IPS DF 6.9 (cell line): ENCODE measurements around the gene KNG1.

Experiments
- DNase-seq: peaks from one replicate; pipeline ENCODE4 v3.0.0-alpha.2; 2013; ENCODE audit warnings: low read depth, low spot score
- H3K27ac ChIP-seq: one replicate; pipeline ENCODE4 v1.5.1; 2013; ENCODE audit warnings: low read length, control low read depth
- H3K27me3 ChIP-seq: 2 replicates; pipeline ENCODE4 v1.6.1; 2013; ENCODE audit warnings: mild to moderate bottlenecking, low read length; ENCODE audit not compliant: control insufficient read depth, insufficient read depth
- H3K36me3 ChIP-seq: 2 replicates; pipeline ENCODE4 v1.6.1; 2013; ENCODE audit warnings: low read length; ENCODE audit not compliant: control insufficient read depth, insufficient read depth
- H3K4me1 ChIP-seq: 2 replicates; pipeline ENCODE4 v1.6.1; 2013; ENCODE audit warnings: low read length; ENCODE audit not compliant: control insufficient read depth, insufficient read depth
- H3K4me3 ChIP-seq: 2 replicates; pipeline ENCODE4 v1.5.1; 2013; ENCODE audit warnings: mild to moderate bottlenecking, low read length
- H3K9me3 ChIP-seq: 2 replicates; pipeline ENCODE4 v1.6.1; 2013; ENCODE audit warnings: low read length, inconsistent platforms; ENCODE audit not compliant: control insufficient read depth, insufficient read depth
- WGBS: extraction: QIAGEN DNeasy Blood & Tissue Kit; methylation state at CpG from one replicate; pipeline ENCODE4 v1.1.7; 2013; ENCODE audit warnings: mixed read lengths, missing lambda C conversion rate; ENCODE audit not compliant: insufficient read length, insufficient coverage; 5-methylcytosine and 5-hydroxymethylcytosine counted together

KNG1 gene

DNA sequence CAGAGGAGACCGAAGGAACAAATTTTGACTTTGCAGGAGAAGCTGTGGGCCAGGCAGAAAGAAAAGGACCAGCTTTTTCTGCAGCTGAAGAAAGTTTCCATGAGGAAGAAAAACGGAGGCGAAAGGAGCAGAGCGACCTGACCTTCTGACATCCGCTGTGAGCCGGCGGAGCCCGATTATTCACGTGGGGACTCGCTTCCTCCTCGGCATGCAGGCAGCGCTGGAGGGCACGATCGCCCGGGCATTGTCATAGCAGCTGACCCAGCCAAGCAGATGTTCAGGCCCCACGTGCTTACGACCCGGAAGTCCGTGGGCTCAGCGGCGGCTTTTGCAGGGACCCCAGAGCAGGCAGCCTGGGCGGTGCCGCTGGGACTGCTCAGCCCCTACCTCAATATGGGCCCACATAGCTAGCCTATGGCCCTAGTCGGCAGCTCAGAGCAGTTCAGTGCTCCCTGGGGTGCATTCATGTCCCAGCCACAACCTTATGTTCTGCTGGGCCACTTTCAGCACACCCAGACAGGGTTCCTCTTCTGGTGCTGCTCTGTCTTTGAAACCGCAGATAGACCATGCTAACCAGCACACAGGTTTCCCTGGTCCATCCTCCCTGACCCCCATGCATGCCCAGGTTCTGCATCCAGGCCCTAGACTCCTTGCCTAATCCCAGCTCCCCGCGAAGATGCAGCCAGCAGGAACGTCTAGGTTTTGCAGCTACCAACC lies 55.7 kb downstream of the KNG1 start:
- H3K4me3 ChIP-seq, result no peak overlapping the region
- no peaks in the 10 kb centered on the region for H3K36me3 ChIP-seq
- no peak overlapping the region for H3K27ac ChIP-seq
- H3K4me1 ChIP-seq, result peaks cover 5% of the 10 kb centered on the region
- H3K9me3 ChIP-seq, result no peaks in the 10 kb centered on the region
- no CpG with 5 or more reads among the region's 28 CpGs for WGBS
- H3K27me3 ChIP-seq, result no peaks in the 10 kb centered on the region
- DNase-seq, result no peak

DNA sequence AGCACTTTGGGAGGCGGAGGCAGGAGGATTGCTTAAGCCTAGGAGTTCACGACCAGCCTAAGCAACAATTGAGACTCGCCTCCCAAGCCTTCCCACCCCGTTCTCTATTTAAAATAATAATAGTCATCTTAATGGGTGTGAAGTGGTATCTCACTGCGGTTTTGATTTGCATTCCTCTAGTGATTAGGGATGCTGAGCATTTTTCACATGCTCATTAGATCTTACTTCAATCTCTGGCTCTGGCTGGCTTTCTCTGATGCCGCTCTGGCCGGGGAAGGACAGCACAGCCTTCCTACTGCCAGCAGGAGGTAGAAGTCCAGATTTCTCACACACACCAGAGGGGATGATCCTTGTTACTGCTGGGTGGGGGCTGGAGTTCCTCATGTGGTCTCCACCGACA lies 58.8 kb downstream of the KNG1 start:
- H3K27me3 ChIP-seq, result no peaks in the 10 kb centered on the region
- H3K36me3 ChIP-seq, result no peaks in the 10 kb centered on the region
- no CpG with 5 or more reads among the region's 8 CpGs for WGBS
- no peak for DNase-seq
- H3K4me1 ChIP-seq, result peaks cover 5% of the 10 kb centered on the region
- no peak overlapping the region for H3K4me3 ChIP-seq
- H3K27ac ChIP-seq, result no peak overlapping the region
- no peaks in the 10 kb centered on the region for H3K9me3 ChIP-seq

DNA sequence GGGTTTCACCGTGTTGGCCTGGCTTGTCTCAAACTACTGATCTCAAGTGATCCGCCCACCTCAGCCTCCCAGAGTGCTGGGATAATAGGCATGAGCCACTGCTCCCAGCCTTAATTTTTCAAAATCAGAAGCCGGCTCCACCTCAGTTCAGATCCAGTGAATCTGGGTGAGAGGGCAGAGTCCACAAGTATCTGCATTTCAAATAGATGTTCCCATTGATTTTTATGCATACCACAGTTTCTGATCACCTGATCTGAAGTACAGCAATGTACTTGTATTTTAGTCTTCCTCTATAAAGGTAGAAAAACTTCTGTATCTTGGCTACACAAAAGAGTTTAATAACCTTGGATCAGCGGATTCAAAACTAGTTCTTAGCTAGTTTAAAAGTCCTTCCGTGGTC lies 62.0 kb downstream of the KNG1 start:
- Histone ChIP-seq H3K27ac (no peak overlapping the region), H3K4me3 (no peak overlapping the region), H3K9me3 (no peaks in the 10 kb centered on the region), H3K4me1 (peaks cover 2% of the 10 kb centered on the region; the same call in 1 of the 2 replicates), H3K27me3 (no peaks in the 10 kb centered on the region), H3K36me3 (peaks cover 2% of the 10 kb centered on the region; the same call in 1 of the 2 replicates)
- DNase-seq, result no peak
- WGBS, result no CpG with 5 or more reads among the region's 5 CpGs

GRCh38 chr3:186782542-186783057 lies 65.4 kb downstream of the KNG1 start:
- peak overlapping the region; percentile 76 for H3K4me3 ChIP-seq
- no peaks in the 10 kb centered on the region for H3K4me1 ChIP-seq
- H3K27me3 ChIP-seq, result no peaks in the 10 kb centered on the region
- no peaks in the 10 kb centered on the region for H3K9me3 ChIP-seq
- peaks cover 33% of the 10 kb centered on the region; the same call in 1 of the 2 replicates for H3K36me3 ChIP-seq
- no CpG with 5 or more reads among the region's 21 CpGs for WGBS
- no peak for DNase-seq
- H3K27ac ChIP-seq, result no peak overlapping the region

GRCh38 chr3:186783058-186783730 lies 66.0 kb downstream of the KNG1 start, which contains the start of gene EIF4A2:
EIF4A2 (plus strand) TSS chr3:186783577; CDS start chr3:186783611, 34 bp downstream.
- Histone ChIP-seq H3K27ac (no peak within 1 kb of the TSS), H3K4me3 (peak within 1 kb of the TSS; percentile 76), H3K4me1 (no peaks in the 10 kb centered on the region), H3K27me3 (no peaks in the 10 kb centered on the region), H3K9me3 (no peaks in the 10 kb centered on the region), H3K36me3 (peaks cover 38% of the 10 kb centered on the region; the same call in 1 of the 2 replicates)
- WGBS, result no CpG with 5 or more reads among the region's 60 CpGs
- no peak for DNase-seq

GRCh38 chr3:186783731-186784515 lies 66.8 kb downstream of the KNG1 start:
- no peak for DNase-seq
- no peaks in the 10 kb centered on the region for H3K4me1 ChIP-seq
- peaks cover 46% of the 10 kb centered on the region; the same call in 1 of the 2 replicates for H3K36me3 ChIP-seq
- H3K27ac ChIP-seq, result no peak overlapping the region
- no CpG with 5 or more reads among the region's 56 CpGs for WGBS
- peak overlapping the region; percentile 76 for H3K4me3 ChIP-seq
- no peaks in the 10 kb centered on the region for H3K27me3 ChIP-seq
- H3K9me3 ChIP-seq, result no peaks in the 10 kb centered on the region

DNA sequence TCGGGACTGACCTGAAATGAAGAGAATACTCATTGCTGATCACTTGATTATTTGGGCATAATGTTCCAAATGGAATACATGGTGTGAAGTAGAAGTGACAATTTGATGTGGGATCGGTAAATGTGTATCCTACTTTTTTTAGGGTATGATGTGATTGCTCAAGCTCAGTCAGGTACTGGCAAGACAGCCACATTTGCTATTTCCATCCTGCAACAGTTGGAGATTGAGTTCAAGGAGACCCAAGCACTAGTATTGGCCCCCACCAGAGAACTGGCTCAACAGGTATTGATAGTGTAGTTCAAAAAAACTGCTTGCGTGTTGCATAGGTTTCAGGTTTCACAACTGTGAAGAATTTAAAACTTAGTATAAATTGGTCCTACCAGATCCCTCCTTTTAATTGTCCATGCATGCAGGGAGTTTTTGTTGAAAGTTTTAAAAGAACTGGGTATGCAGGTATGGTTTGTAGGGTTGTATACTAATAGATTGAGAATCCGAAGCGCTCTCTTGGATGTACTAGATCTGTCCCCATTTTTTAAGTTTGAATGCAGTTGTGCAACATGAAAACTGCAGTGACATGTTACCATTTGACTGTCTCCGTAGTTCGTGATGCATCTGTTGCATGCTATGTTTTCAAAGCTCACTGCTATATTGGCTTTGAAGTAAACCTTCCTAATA lies 67.8 kb downstream of the KNG1 start:
- Histone ChIP-seq H3K27me3 (no peaks in the 10 kb centered on the region), H3K4me3 (peak overlapping the region; percentile 76; the same call in 1 of the 2 replicates), H3K4me1 (no peaks in the 10 kb centered on the region), H3K9me3 (no peaks in the 10 kb centered on the region), H3K27ac (no peak overlapping the region), H3K36me3 (peaks cover 51% of the 10 kb centered on the region; the same call in 1 of the 2 replicates)
- DNase-seq, result no peak
- WGBS, result no CpG with 5 or more reads among the region's 7 CpGs

GRCh38 chr3:186785495-186786018 lies 68.4 kb downstream of the KNG1 start:
- Histone ChIP-seq H3K36me3 (peaks cover 51% of the 10 kb centered on the region; the same call in 1 of the 2 replicates), H3K27ac (no peak overlapping the region), H3K9me3 (no peaks in the 10 kb centered on the region), H3K4me3 (peak overlapping the region; percentile 76; the same call in 1 of the 2 replicates), H3K27me3 (no peaks in the 10 kb centered on the region), H3K4me1 (no peaks in the 10 kb centered on the region)
- WGBS, result no CpG with 5 or more reads among the region's 7 CpGs
- no peak for DNase-seq

- Histone ChIP-seq H3K4me1 (no peaks in the 10 kb centered on the region), H3K36me3 (peaks cover 53% of the 10 kb centered on the region; the same call in 1 of the 2 replicates), H3K27ac (no peak overlapping the region), H3K9me3 (no peaks in the 10 kb centered on the region), H3K4me3 (no peak overlapping the region), H3K27me3 (no peaks in the 10 kb centered on the region)
- no CpG with 5 or more reads among the region's 3 CpGs for WGBS
- DNase-seq, result no peak
These were observed 69.8 kb downstream of the KNG1 start for GRCh38 chr3:186786922-186787321.
